Suprapubic skin (tissue), 3 donors: ENCODE data around the gene RBM33.
"Not testable (repeated sequence)": the region's sequence is repeated elsewhere in the genome, so short reads cannot be mapped to it uniquely, and the experiment has no call there.

ENCODE experiments used
- CTCF ChIP-seq, 2 donors: fragments of 200-600 bp in 1 of 2; fragments of 450-650 bp in 1 of 2; sonication (generic) in 1 of 2; IDR thresholded peaks; one replicate each; pipeline ENCODE4 v1.5.1; 2016 to 2019; ENCODE audit warnings: antibody characterized with exemption in 2 of 2, mild to moderate bottlenecking in 1 of 2, moderate library complexity in 1 of 2
- POLR2A ChIP-seq, 2 donors: fragments of 450-650 bp; IDR thresholded peaks; one replicate each; pipeline ENCODE4 v1.6.1; 2017; ENCODE audit warnings: antibody characterized with exemption in 2 of 2, mild to moderate bottlenecking in 2 of 2, moderate library complexity in 2 of 2

DNA sequence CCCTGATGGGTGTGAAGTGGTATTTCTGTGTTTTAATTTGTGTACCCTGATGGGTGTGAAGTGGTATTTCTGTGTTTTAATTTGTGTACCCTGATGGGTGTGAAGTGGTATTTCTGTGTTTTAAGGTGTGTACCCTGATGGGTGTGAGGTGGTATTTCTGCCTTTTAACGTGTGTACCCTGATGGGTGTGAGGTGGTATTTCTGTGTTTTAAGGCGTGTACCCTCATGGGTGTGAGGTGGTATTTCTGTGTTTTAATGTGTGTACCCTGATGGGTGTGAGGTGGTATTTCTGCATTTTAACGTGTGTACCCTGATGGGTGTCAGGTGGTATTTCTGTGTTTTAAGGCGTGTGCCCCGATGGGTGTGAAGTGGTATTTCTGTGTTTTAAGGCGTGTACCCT lies 29.4 kb upstream of the RBM33 start:
- not testable (repeated sequence) for TF ChIP-seq CTCF, POLR2A (IDR thresholded peaks at IDR 0.05)
